ENCODE results near the gene ARPC3.
"Not testable (repeated sequence)": the region's sequence is repeated elsewhere in the genome, so short reads cannot be mapped to it uniquely, and the experiment has no call there.

ARPC3 gene
- total RNA-seq = 90.7 to 167 (median 142) reads per million in 9 experiments

GRCh38 chr12:110449799-110450497, at the start of gene ARPC3:
Gene ARPC3, minus strand, starts transcription at chr12:110450337. Its CDS starts 77 bp downstream, at chr12:110450260.
- ATAC-seq (replicated peaks) (peak; percentile 96), DNase-seq (peak; percentile 92 to 95 (median 93))
- H3K27ac Mint-ChIP-seq = peak within 1 kb of the TSS; percentile 99
- H3K4me1 Mint-ChIP-seq (ENCODE audit: low read depth in 2 of 2) = peaks cover 30 to 40% of the 10 kb centered on the region in 2 donors
- no peaks in the 10 kb centered on the region for H3K27me3 Mint-ChIP-seq
- H3K36me3 Mint-ChIP-seq (ENCODE audit: insufficient read depth) = peaks cover 51% of the 10 kb centered on the region
- peak within 1 kb of the TSS; percentile 96 to 100 for H3K4me3 Mint-ChIP-seq
- H3K9me3 Mint-ChIP-seq = no peaks in the 10 kb centered on the region

- Mint-ChIP-seq H3K9me3 (no peaks in the 10 kb centered on the region), H3K4me1 (ENCODE audit: low read depth in 2 of 2) (peaks cover 24 to 29% of the 10 kb centered on the region in 2 donors), H3K27ac (peak overlapping the region; percentile 32 to 46), H3K27me3 (no peaks in the 10 kb centered on the region), H3K4me3 (peak overlapping the region; percentile 23 to 100), H3K36me3 (ENCODE audit: insufficient read depth) (peaks cover 51% of the 10 kb centered on the region)
- ATAC-seq (replicated peaks) = no peak
- no peak for DNase-seq
These were observed 49.0 kb upstream of the ARPC3 start for GRCh38 chr12:110498984-110499706.

GRCh38 chr12:110475426-110475825, 25.3 kb upstream of the ARPC3 start:
- Mint-ChIP-seq H3K36me3 (ENCODE audit: insufficient read depth) (peaks cover 3% of the 10 kb centered on the region), H3K27ac (no peak overlapping the region)
- DNase-seq = no peak

DNA sequence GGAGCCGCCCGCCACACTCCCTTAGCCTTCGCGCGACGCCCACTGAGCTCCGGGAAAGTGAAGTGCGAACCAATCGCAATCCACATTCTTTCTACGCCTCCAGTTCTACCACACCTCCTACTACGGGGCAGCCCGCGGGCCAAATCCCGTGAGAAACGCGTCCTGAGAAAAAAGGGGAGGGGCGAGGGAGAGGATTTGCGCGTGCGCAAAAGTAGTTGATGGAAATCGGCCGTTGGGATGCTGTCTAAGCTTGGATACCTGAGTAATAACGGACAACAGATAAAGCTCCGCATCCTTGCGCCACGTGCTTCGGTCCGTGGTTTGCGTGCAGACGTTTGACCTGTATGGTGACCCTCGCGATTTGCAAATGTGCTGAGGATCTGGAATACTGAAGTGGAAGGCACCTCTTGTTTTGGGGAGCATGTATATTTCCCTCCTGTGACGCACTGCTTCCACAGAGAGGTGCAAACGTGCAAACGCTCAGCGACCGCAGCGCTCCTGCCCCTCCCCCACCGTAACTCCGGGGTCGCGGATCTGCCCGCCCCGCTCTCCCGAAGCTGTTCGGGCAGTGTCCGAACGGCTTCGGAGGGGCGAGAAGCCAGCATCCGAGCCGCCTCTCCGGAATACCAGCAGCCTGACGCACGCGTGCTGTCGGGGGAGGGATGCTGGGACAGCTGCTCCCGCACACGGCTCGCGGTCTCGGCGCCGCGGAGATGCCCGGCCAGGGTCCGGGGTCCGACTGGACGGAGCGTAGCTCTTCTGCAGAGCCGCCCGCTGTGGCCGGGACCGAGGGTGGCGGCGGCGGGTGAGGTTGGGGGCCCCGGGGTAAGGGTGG, 18.3 kb upstream of the ARPC3 start, which contains the start of the genes FAM216A and GPN3:
FAM216A (plus strand) TSS at position 632 of the 835 bp plus-strand sequence; CDS start at position 663, 31 bp downstream.
GPN3 (minus strand) TSS at position 44 of the 835 bp plus-strand sequence. CDS start 54 bp downstream, outside the sequence.
- Mint-ChIP-seq H3K27ac (peak within 1 kb of the TSS; percentile 66 to 88), H3K9me3 (no peaks in the 10 kb centered on the region), H3K27me3 (no peaks in the 10 kb centered on the region), H3K4me3 (peak within 1 kb of the TSS; percentile 87 to 93), H3K4me1 (ENCODE audit: low read depth in 2 of 2) (peaks cover 13 to 23% of the 10 kb centered on the region in 2 donors), H3K36me3 (ENCODE audit: insufficient read depth) (peaks cover 27% of the 10 kb centered on the region)
- ATAC-seq (replicated peaks) (peak; percentile 85), DNase-seq (peak; percentile 92 to 94 (median 94))

More at GRCh38 chr12:110475426-110475825, 25.3 kb upstream of the ARPC3 start:
- Mint-ChIP-seq H3K9me3 (no peaks in the 10 kb centered on the region), H3K27me3 (no peaks in the 10 kb centered on the region), H3K4me1 (ENCODE audit: low read depth in 2 of 2) (no peaks in the 10 kb centered on the region), H3K4me3 (no peak overlapping the region)
- ATAC-seq (replicated peaks) = no peak

- DNase-seq (no peak), ATAC-seq (replicated peaks) (no peak)
- Mint-ChIP-seq H3K27ac (peak overlapping the region; percentile 66 to 88), H3K36me3 (ENCODE audit: insufficient read depth) (peaks cover 31% of the 10 kb centered on the region), H3K9me3 (no peaks in the 10 kb centered on the region), H3K27me3 (no peaks in the 10 kb centered on the region), H3K4me3 (peak overlapping the region; percentile 87 to 93), H3K4me1 (ENCODE audit: low read depth in 2 of 2) (peaks cover 13 to 23% of the 10 kb centered on the region in 2 donors)
These were observed 17.7 kb upstream of the ARPC3 start for GRCh38 chr12:110467847-110468213.

GRCh38 chr12:110466791-110467190, 16.7 kb upstream of the ARPC3 start:
- peak overlapping the region in 1 of 2 donors; percentile 93 for H3K4me3 Mint-ChIP-seq
- peaks cover 36% of the 10 kb centered on the region for H3K36me3 Mint-ChIP-seq (ENCODE audit: insufficient read depth)
- no peaks in the 10 kb centered on the region for H3K9me3 Mint-ChIP-seq
- H3K27me3 Mint-ChIP-seq = no peaks in the 10 kb centered on the region
- DNase-seq = no peak
- no peak for ATAC-seq (replicated peaks)
- H3K4me1 Mint-ChIP-seq (ENCODE audit: low read depth in 2 of 2) = peaks cover 13 to 28% of the 10 kb centered on the region in 2 donors
- H3K27ac Mint-ChIP-seq = peak overlapping the region in 1 of 2 donors; percentile 66

DNA sequence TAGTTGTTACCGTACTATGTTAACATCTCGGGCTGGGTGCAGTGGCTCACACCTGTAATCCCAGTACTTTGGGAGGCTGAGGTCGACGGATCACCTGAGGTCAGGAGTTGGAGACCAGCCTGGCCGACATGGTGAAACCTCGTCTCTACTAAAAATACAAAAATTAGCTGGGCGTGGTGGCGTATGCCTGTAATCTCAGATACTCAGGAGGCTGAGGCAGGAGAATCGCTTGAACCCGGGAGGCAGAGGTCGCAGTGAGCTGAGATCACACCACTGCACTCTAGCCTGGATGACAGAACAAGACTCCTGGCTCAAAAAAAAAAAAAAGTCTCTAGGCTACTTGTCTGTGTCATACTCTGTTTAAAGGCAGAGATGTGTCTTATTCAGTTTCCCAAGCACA, 15.6 kb upstream of the ARPC3 start:
- H3K27me3 Mint-ChIP-seq; H3K27ac Mint-ChIP-seq; ATAC-seq (replicated peaks); DNase-seq; H3K4me3 Mint-ChIP-seq; H3K9me3 Mint-ChIP-seq: not testable (repeated sequence)
- Mint-ChIP-seq H3K4me1 (ENCODE audit: low read depth in 2 of 2) (peaks cover 13 to 28% of the 10 kb centered on the region in 2 donors), H3K36me3 (ENCODE audit: insufficient read depth) (peaks cover 42% of the 10 kb centered on the region)

DNA sequence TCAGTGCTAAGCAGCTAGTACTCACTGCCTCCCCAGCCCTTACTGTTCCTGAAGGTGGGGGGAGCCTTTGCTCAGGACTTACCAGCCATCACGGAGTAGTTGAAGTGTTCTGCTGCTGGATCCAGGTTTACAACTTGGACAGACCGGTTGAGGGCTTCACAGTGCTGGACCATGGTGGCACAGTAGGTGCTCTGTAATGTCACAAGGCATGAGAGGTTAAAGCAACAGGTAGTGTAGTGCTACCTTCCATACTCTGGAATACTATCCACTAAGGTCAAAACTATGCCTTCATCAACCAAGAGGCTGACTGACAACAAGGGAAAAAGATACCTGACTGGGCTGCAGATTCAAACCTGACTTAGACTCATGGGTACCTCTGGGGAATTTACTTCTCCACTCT, 14.9 kb upstream of the ARPC3 start:
- Mint-ChIP-seq H3K27ac (no peak overlapping the region), H3K36me3 (ENCODE audit: insufficient read depth) (peaks cover 42% of the 10 kb centered on the region)

DNA sequence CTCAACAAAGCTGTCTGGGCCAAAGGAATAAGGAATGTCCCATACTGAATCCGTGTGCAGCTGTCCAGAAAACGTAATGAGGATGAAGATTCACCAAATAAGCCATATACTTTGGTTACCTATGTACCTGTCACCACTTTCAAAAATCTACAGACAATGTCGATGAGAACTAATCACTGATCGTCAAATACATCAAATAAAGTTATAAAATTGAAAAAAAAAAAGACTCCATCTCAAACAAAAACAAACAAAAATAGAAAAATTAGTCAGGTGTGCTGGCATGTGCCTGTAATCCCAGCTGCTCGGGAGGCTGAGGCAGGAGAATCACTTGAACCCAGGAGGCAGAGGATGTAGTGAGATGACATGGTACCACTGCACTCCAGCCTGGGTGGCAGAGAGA, 11.1 kb upstream of the ARPC3 start:
- not testable (repeated sequence) for H3K4me3 Mint-ChIP-seq; ATAC-seq (replicated peaks)

More for the DNA sequence above, 14.9 kb upstream of the ARPC3 start:
- H3K4me1 Mint-ChIP-seq (ENCODE audit: low read depth in 2 of 2) = peaks cover 13 to 28% of the 10 kb centered on the region in 2 donors
- no peak overlapping the region for H3K4me3 Mint-ChIP-seq
- H3K27me3 Mint-ChIP-seq = no peaks in the 10 kb centered on the region
- ATAC-seq (replicated peaks) (no peak), DNase-seq (no peak)
- no peaks in the 10 kb centered on the region for H3K9me3 Mint-ChIP-seq

DNA sequence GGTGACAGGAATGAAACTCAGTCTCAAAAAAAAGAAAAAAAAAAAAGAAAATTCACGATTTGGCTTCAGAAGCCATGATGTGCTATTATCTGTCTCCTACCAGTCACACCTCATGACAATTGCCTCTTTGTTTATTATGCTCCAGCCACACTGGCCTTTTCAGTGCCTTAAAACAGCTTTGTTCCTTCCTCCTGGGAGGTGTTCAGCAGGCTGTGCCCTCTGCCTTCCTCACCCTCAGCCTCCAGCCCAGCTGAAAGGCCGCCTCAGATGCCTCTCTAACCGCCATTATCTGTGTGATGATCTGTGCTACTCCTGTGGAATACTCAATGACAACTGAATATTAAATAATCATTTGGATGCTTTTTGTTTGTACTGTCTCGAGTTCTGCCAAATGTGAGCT, 8.6 kb upstream of the ARPC3 start:
- Mint-ChIP-seq H3K27ac (no peak overlapping the region), H3K4me3 (no peak overlapping the region), H3K27me3 (no peaks in the 10 kb centered on the region), H3K4me1 (ENCODE audit: low read depth in 2 of 2) (peaks cover 2 to 10% of the 10 kb centered on the region in 2 donors), H3K36me3 (ENCODE audit: insufficient read depth) (peaks cover 63% of the 10 kb centered on the region), H3K9me3 (no peaks in the 10 kb centered on the region)
- ATAC-seq (replicated peaks) (no peak), DNase-seq (no peak)

More for the DNA sequence above, 11.1 kb upstream of the ARPC3 start:
- H3K4me1 Mint-ChIP-seq (ENCODE audit: low read depth in 2 of 2); H3K27me3 Mint-ChIP-seq; H3K27ac Mint-ChIP-seq; H3K9me3 Mint-ChIP-seq; DNase-seq: not testable (repeated sequence)
- H3K36me3 Mint-ChIP-seq (ENCODE audit: insufficient read depth) = peaks cover 56% of the 10 kb centered on the region

DNA sequence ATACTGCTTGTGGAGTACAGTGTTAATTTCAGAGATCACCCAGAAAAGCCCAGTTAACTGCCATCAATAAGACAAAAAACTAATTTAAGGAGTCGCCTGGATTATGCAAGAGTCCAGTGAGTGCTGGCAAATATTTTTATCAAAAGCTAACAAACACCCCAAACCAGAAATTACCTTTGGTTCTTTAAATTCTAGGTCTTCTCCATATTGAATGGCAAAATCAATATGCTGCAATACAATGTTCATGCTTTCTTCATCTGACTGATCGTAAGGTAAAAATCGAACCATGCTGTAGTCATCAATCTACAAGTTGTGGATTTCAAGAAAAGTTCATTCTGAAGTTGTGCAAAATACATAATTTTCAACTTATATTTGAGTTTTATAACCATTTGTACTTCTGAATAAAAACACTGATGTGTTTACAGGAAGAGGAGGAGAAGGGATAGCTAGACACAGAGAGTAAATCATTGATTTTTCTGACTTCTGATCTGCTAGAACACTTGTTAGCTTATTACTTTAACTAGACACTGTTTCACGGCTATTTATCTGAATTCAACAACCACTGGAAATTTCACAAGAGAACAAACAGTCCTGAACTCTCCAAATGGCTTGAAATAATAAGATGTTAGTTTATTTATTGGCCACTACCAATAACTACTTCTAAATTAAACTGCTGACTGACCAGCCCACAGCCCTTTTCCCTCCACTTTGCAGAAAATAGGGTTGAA, 3.6 kb upstream of the ARPC3 start:
- DNase-seq (no peak), ATAC-seq (replicated peaks) (no peak)
- no peaks in the 10 kb centered on the region for H3K27me3 Mint-ChIP-seq
- H3K27ac Mint-ChIP-seq = no peak overlapping the region
- no peaks in the 10 kb centered on the region for H3K9me3 Mint-ChIP-seq
- H3K4me3 Mint-ChIP-seq = no peak overlapping the region
- peaks cover 14 to 18% of the 10 kb centered on the region in 2 donors for H3K4me1 Mint-ChIP-seq (ENCODE audit: low read depth in 2 of 2)
- peaks cover 52% of the 10 kb centered on the region for H3K36me3 Mint-ChIP-seq (ENCODE audit: insufficient read depth)

DNA sequence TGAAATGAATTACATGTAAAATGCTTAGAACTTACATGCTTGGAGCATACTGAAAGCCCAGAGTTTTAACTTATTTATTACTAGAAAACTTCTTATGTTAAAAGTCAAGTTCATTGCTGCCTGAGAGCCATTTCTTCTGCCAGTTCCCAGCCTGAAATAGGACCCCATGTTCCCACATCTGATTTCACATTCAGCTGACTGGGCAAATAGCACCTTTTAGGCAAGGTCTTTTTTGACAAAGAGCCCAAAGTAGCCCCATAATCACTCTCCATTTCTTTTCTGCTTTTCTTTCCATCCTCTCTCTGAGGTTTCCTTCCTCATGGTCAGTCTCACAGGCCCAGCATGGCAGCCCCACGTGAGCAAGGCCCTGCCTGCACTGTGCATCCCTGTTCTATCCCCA, 1.1 kb upstream of the ARPC3 start:
- no peak for DNase-seq
- Mint-ChIP-seq H3K27ac (peak overlapping the region; percentile 99), H3K27me3 (no peaks in the 10 kb centered on the region), H3K9me3 (no peaks in the 10 kb centered on the region), H3K4me1 (ENCODE audit: low read depth in 2 of 2) (peaks cover 25 to 35% of the 10 kb centered on the region in 2 donors), H3K4me3 (peak overlapping the region; percentile 28 to 100), H3K36me3 (ENCODE audit: insufficient read depth) (peaks cover 49% of the 10 kb centered on the region)
- no peak for ATAC-seq (replicated peaks)

Data from effector memory CD8-positive, alpha-beta T cell (primary cell).